Stomach (tissue), 9 donors: ENCODE data around the gene CEP57L1. TPM values are rescaled to one million over a fixed set of nuclear protein-coding genes. Genes with fewer than 3 reads are reported as not detected.

Source experiments
- DNase-seq, 2 donors: peaks; one replicate each; pipeline versions ENCODE4 v3.0.0 to v3.0.0-alpha.2; 2013 to 2019
- H3K27ac ChIP-seq, 5 donors: fragments of 200-600 bp in 4 of 5; sonication (generic) in 4 of 5; one replicate each; pipeline ENCODE4 v1.5.1; 2013 to 2019; ENCODE audit warnings: mild to moderate bottlenecking in 1 of 5, moderate library complexity in 1 of 5
- H3K27me3 ChIP-seq, 3 donors: fragments of 200-600 bp; sonication (generic); one replicate each; pipeline ENCODE4 v1.5.1; 2017 to 2019; ENCODE audit warnings: mixed run types in 1 of 3
- H3K36me3 ChIP-seq, 4 donors: fragments of 200-600 bp; sonication (generic); 1 replicate in 3 of 4; 2 replicates in 1 of 4; pipeline ENCODE4 v1.5.1; 2016 to 2019
- H3K4me1 ChIP-seq, 4 donors: fragments of 200-600 bp; sonication (generic); one replicate each; pipeline ENCODE4 v1.5.1; 2016 to 2019
- H3K4me3 ChIP-seq, 4 donors: fragments of 200-600 bp; sonication (generic) in 3 of 4; one replicate each; pipeline ENCODE4 v1.5.1; 2016 to 2019; ENCODE audit warnings: mild to moderate bottlenecking in 1 of 4
- H3K9me3 ChIP-seq, 4 donors: fragments of 200-600 bp; sonication (generic); one replicate each; pipeline ENCODE4 v1.5.1; 2016 to 2019
- EP300 ChIP-seq: sonication (generic); formaldehyde crosslinking; IDR thresholded peaks from one replicate; pipeline ENCODE4 v1.6.1; 2017; ENCODE audit warnings: antibody characterized with exemption
- POLR2A ChIP-seq, 4 donors: fragments of 450-650 bp; IDR thresholded peaks; one replicate each; pipeline ENCODE4 v1.6.1; 2016; ENCODE audit warnings: antibody characterized with exemption in 4 of 4, control low read depth in 2 of 4, mild to moderate bottlenecking in 1 of 4, moderate library complexity in 1 of 4
- POLR2AphosphoS5 ChIP-seq, 3 donors: sonication (generic); formaldehyde crosslinking; IDR thresholded peaks; one replicate each; pipeline ENCODE4 v1.6.1; 2016; ENCODE audit warnings: antibody characterized with exemption in 3 of 3
- WGBS, 5 donors: extraction: QIAGEN DNeasy Blood & Tissue Kit in 3 of 5; methylation state at CpG; one replicate each; pipeline versions ENCODE4 v1.1.5 to v1.1.7; 2013 to 2018; 5-methylcytosine and 5-hydroxymethylcytosine counted together
- intact Hi-C: fragments of 100-400 bp; cut with DNase I; formaldehyde crosslinking; loops from one replicate; pipeline ENCODE4 v1.15.1; 2023; ENCODE audit warnings: low total_unique reads
- polyA plus RNA-seq, 3 donors: library from polyadenylated mRNA; stranded (reverse); fragments of 200-250 nt; gene quantifications; one replicate each; pipeline ENCODE4 v1.2.3, GENCODE V29; 2013
- total RNA-seq, 5 donors: library from RNA; depleted of rRNA; stranded (reverse); fragments of >200 nt; gene quantifications; one replicate each; pipeline versions ENCODE4 v1.1.0 to v1.2.3, GENCODE V29; 2014 to 2016
- TF ChIP-seq, protein P1 (sequence below), 7 experiments: fragments of 450-650 bp in 4 of 7; fragments of 200-600 bp in 3 of 7; sonication (generic) in 3 of 7; IDR thresholded peaks; one replicate each; pipeline ENCODE4 v1.5.1; 2016 to 2019; ENCODE audit warnings: antibody characterized with exemption in 7 of 7, control low read depth in 2 of 7, mild to moderate bottlenecking in 1 of 7
- donor health status: healthy with polysubstance abuse.
- donor health status: Bipolar disorder and iron deficiency.
- donor health status: healthy.

Gene CEP57L1
- total and polyA plus RNA-seq, 8 donors: 4.5 to 63.6 (median 13.8) TPM; not detected in 1

GRCh38 chr6:109172101-109172746 is 76.9 kb downstream of the CEP57L1 start:
- Histone ChIP-seq H3K27me3 (no peaks in the 10 kb centered on the region), H3K27ac (no peak overlapping the region), H3K9me3 (no peaks in the 10 kb centered on the region), H3K36me3 (no peaks in the 10 kb centered on the region), H3K4me3 (no peak overlapping the region), H3K4me1 (peaks cover 0 to 6% (median 0%) of the 10 kb centered on the region in 4 donors)
- TF ChIP-seq POLR2AphosphoS5 (IDR thresholded peaks at IDR 0.05): no peak
- TF ChIP-seq, protein P1, sequence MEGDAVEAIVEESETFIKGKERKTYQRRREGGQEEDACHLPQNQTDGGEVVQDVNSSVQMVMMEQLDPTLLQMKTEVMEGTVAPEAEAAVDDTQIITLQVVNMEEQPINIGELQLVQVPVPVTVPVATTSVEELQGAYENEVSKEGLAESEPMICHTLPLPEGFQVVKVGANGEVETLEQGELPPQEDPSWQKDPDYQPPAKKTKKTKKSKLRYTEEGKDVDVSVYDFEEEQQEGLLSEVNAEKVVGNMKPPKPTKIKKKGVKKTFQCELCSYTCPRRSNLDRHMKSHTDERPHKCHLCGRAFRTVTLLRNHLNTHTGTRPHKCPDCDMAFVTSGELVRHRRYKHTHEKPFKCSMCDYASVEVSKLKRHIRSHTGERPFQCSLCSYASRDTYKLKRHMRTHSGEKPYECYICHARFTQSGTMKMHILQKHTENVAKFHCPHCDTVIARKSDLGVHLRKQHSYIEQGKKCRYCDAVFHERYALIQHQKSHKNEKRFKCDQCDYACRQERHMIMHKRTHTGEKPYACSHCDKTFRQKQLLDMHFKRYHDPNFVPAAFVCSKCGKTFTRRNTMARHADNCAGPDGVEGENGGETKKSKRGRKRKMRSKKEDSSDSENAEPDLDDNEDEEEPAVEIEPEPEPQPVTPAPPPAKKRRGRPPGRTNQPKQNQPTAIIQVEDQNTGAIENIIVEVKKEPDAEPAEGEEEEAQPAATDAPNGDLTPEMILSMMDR (IDR thresholded peaks at IDR 0.05): no peak
- no peak for TF ChIP-seq EP300
- TF ChIP-seq POLR2A (IDR thresholded peaks at IDR 0.05): no peak
- WGBS, 5 donors: 41 to 58% (median 45%) methylated on average over 2 of the region's 2 CpGs
- intact Hi-C loops: no loop called here
- DNase-seq: no peak

DNA sequence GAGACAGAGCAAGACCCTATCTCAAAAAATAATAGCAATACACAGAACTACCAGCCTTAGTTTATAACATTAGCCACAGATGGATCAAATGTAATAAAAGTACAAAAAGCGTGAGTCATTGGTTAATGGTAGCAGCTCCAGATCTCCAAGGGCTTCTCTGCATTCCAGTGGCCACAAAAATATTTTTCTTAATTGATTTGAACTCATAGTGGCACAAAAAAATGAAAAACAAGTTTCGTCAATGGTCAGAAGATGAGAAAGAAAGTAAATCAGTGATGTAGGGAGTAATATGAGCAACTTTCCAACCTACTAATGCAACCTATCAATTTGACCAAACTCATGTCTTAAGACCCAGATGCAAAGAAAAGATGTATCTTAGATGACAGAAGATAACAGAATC is 79.6 kb downstream of the CEP57L1 start:
- Histone ChIP-seq H3K4me3 (no peak overlapping the region), H3K27ac (no peak overlapping the region), H3K9me3 (no peaks in the 10 kb centered on the region), H3K36me3 (no peaks in the 10 kb centered on the region), H3K27me3 (no peaks in the 10 kb centered on the region), H3K4me1 (peaks cover 0 to 6% (median 0%) of the 10 kb centered on the region in 4 donors)
- whole genome bisulfite sequencing, 5 donors: 87 to 97% (median 93%) methylated on average over 2 of the region's 2 CpGs
- DNase-seq: no peak
- no peak for TF ChIP-seq POLR2A (IDR thresholded peaks at IDR 0.05)
- TF ChIP-seq EP300: no peak
- TF ChIP-seq, protein P1 (IDR thresholded peaks at IDR 0.05): no peak
- no peak for TF ChIP-seq POLR2AphosphoS5 (IDR thresholded peaks at IDR 0.05)
- intact Hi-C loops: no loop called here

- no peak for DNase-seq
- intact Hi-C loops: no loop called here
- peaks cover 0 to 16% (median 6%) of the 10 kb centered on the region in 4 donors for H3K4me1 ChIP-seq
- H3K9me3 ChIP-seq: no peaks in the 10 kb centered on the region
- peaks cover 0 to 5% (median 0%) of the 10 kb centered on the region in 3 donors for H3K27me3 ChIP-seq
- H3K36me3 ChIP-seq: no peaks in the 10 kb centered on the region
- H3K4me3 ChIP-seq: no peak overlapping the region
- 0 to 93% (median 31%) methylated on average over 1 of the region's 1 CpG for WGBS, 5 donors
- TF ChIP-seq POLR2A (IDR thresholded peaks at IDR 0.05) (no peak), POLR2AphosphoS5 (IDR thresholded peaks at IDR 0.05) (no peak), EP300 (no peak)
- TF ChIP-seq, protein P1 (IDR thresholded peaks at IDR 0.05): no peak
- H3K27ac ChIP-seq: no peak overlapping the region
Measured at GRCh38 chr6:109178921-109179320, 83.6 kb downstream of the CEP57L1 start.

DNA sequence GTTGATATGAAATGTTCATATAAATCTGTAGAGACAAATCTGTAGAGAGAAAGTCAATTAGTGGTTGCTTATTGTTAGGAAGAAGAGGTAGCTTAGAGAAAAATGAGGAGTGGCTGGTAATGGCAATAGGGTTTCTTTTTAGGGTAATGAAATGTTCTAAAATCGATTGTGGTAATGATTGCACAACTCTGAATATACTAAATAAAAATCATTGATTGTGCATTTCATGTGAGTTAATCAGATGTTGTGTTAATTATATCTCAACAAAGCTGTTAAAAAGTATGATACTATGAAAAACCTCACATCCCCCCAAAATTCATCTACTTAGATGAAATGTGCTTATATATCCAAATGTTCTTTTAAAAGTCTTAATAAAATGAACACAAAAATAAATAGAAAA is 84.2 kb downstream of the CEP57L1 start:
- intact Hi-C loops: no loop called here
- no peaks in the 10 kb centered on the region for H3K36me3 ChIP-seq
- no peaks in the 10 kb centered on the region for H3K9me3 ChIP-seq
- no peak overlapping the region for H3K4me3 ChIP-seq
- peaks cover 0 to 5% (median 0%) of the 10 kb centered on the region in 3 donors for H3K27me3 ChIP-seq
- TF ChIP-seq, protein P1 (IDR thresholded peaks at IDR 0.05): no peak
- TF ChIP-seq POLR2AphosphoS5 (IDR thresholded peaks at IDR 0.05): no peak
- TF ChIP-seq EP300: no peak
- TF ChIP-seq POLR2A (IDR thresholded peaks at IDR 0.05): no peak
- no peak overlapping the region for H3K27ac ChIP-seq
- DNase-seq: no peak
- 67 to 81% (median 73%) methylated on average over 1 of the region's 1 CpG for WGBS, 5 donors
- peaks cover 0 to 21% (median 6%) of the 10 kb centered on the region in 4 donors for H3K4me1 ChIP-seq
